Measurements from ENCODE around the gene LAMB4.

DNA sequence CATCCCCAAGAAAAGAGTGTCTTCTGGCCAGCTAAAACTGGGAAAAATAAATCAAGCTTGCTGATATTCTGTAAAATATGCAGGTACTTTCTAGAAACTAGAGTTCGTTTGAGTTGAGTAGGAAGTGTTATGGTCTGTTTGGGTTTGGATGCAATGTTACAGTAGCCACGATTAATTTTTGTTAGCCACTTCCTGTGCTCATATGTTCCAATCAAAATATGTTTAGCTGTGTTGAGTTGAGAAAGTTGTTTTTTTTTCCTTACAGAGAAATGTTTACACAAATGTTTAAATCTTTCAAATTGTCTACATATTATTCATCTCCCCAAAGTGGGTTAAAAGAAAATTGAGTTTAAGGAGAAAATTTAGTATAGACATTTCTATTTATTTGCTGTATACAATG, 115.9 kb downstream of the LAMB4 start:
- TF ChIP-seq, protein P1, sequence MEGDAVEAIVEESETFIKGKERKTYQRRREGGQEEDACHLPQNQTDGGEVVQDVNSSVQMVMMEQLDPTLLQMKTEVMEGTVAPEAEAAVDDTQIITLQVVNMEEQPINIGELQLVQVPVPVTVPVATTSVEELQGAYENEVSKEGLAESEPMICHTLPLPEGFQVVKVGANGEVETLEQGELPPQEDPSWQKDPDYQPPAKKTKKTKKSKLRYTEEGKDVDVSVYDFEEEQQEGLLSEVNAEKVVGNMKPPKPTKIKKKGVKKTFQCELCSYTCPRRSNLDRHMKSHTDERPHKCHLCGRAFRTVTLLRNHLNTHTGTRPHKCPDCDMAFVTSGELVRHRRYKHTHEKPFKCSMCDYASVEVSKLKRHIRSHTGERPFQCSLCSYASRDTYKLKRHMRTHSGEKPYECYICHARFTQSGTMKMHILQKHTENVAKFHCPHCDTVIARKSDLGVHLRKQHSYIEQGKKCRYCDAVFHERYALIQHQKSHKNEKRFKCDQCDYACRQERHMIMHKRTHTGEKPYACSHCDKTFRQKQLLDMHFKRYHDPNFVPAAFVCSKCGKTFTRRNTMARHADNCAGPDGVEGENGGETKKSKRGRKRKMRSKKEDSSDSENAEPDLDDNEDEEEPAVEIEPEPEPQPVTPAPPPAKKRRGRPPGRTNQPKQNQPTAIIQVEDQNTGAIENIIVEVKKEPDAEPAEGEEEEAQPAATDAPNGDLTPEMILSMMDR (IDR thresholded peaks at IDR 0.05; ENCODE audit: low read length): no peak
- no peak for TF ChIP-seq EZH2 (optimal IDR thresholded peaks at IDR 0.05; ENCODE audit: low read depth, low read length)
